ENCODE measurements around the gene C10orf90.

The C10orf90 gene, protein sequence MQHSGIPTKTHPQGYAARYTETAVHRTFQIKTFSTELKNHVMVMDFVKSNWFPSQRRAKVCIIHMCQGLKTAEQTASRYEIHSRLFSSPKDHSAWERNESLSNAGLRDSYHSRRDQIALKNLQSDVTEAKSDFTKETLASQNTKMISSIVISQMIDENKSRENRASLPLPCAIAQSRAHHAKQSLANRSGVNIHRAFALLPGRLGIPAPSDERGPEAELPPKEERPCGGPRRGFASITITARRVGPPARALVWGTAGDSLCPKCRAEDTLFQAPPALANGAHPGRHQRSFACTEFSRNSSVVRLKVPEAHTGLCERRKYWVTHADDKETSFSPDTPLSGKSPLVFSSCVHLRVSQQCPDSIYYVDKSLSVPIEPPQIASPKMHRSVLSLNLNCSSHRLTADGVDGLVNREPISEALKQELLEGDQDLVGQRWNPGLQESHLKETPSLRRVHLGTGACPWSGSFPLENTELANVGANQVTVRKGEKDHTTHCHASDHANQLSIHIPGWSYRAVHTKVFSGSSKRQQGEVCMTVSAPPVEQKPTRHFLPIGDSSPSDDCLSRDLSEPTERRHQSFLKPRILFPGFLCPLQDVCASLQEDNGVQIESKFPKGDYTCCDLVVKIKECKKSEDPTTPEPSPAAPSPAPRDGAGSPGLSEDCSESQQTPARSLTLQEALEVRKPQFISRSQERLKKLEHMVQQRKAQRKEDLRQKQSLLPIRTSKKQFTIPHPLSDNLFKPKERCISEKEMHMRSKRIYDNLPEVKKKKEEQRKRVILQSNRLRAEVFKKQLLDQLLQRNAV

DNA sequence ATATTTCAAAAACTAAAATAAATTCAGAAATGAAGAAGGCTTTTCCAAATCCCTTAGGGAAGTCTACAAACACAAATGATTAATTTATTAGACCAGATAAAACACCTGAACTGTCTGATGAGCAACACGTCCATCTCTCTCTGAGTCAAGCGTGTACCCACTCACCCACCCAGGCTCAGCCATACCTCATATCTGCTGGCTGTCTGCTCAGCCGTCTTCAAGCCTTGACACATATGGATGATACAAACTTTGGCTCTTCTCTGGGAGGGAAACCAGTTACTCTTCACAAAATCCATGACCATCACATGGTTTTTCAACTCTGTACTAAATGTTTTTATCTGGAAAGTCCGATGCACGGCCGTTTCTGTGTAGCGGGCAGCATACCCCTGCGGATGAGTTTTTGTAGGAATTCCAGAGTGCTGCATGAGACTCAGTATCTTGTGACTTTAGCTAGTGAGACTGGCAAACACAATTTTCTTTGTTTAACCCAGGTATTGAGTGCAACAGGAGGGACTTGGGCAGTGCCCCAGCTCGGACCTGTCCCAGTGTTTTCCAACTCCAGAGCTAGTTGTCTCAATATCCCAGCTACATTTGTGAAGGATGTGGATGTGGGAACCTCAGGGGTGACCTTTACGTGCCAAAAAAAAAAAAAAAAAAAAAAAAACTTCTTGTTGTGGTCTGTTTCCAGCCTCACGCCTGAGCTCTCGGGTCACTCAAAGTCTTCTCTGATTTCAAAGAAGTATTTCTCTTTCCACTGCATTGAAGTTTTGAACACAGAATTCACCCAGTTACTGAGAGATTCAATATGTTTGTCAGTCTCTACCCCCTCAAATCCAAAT lies at the start of gene C10orf90:
TSS of gene C10orf90 (minus strand) at position 638 of the 839 bp plus-strand sequence. CDS start at position 425, 213 bp downstream.
- H3K9ac ChIP-seq (ENCODE audit: low read length), result no peak within 1 kb of the TSS
- no peaks in the 10 kb centered on the region for H3K27me3 ChIP-seq (ENCODE audit: control insufficient read depth, insufficient read depth, low read length)
- H3K4me3 ChIP-seq (ENCODE audit: low read length), result no peak within 1 kb of the TSS
- no peaks in the 10 kb centered on the region for H3K4me1 ChIP-seq (ENCODE audit: control insufficient read depth, insufficient read depth, low read length)
- no peaks in the 10 kb centered on the region for H3K9me3 ChIP-seq (ENCODE audit: control insufficient read depth, low read length)
- H3K36me3 ChIP-seq (ENCODE audit: control insufficient read depth, insufficient read depth, low read length), result no peaks in the 10 kb centered on the region

DNA sequence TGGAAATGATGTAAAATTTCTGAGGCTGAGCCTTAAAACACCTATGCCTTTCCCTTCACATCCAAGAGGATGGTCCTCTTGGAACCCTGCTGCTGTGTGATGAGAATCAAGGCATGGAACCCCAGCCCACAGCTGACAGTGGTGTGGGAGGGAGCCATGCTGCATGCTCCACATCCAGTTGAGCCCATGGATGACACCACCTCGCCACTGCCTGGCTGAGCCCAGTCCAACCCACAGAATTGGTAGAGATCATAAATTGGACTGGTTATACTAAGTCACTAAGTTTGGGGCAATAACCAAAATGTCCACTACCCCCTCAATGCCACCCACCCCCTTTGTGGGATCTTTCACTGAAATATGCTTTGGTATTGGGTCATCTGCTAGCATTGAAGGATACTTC lies 45.9 kb upstream of the C10orf90 start:
- H3K9me3 ChIP-seq (ENCODE audit: control insufficient read depth, low read length), result no peaks in the 10 kb centered on the region
- no peaks in the 10 kb centered on the region for H3K36me3 ChIP-seq (ENCODE audit: control insufficient read depth, insufficient read depth, low read length)
- H3K4me3 ChIP-seq (ENCODE audit: low read length), result no peak overlapping the region
- H3K27me3 ChIP-seq (ENCODE audit: control insufficient read depth, insufficient read depth, low read length), result no peaks in the 10 kb centered on the region
- H3K9ac ChIP-seq (ENCODE audit: low read length), result no peak overlapping the region
- H3K4me1 ChIP-seq (ENCODE audit: control insufficient read depth, insufficient read depth, low read length), result no peaks in the 10 kb centered on the region

DNA sequence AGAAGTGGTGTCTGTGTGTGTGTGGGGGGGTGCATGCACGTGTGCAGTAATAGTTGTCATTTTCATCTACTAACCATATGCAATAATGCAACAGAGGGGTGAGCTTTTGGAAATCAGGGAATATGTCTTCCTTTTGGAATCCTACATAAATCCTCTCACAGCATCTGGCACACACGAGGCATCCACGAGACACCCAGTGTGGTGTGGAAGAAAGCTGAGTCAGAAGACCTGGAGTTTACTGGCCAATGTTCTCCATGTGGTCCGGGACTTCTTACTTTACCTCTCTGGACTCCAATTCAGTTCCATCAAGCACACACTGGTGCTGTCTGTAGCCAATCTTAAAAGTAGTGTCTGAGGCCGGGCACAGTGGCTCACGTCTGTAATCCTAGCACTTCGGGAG lies 43.1 kb upstream of the C10orf90 start:
- no peaks in the 10 kb centered on the region for H3K36me3 ChIP-seq (ENCODE audit: control insufficient read depth, insufficient read depth, low read length)
- H3K9me3 ChIP-seq (ENCODE audit: control insufficient read depth, low read length), result no peaks in the 10 kb centered on the region
- H3K9ac ChIP-seq (ENCODE audit: low read length), result no peak overlapping the region
- no peak overlapping the region for H3K4me3 ChIP-seq (ENCODE audit: low read length)
- no peaks in the 10 kb centered on the region for H3K4me1 ChIP-seq (ENCODE audit: control insufficient read depth, insufficient read depth, low read length)
- no peaks in the 10 kb centered on the region for H3K27me3 ChIP-seq (ENCODE audit: control insufficient read depth, insufficient read depth, low read length)

DNA sequence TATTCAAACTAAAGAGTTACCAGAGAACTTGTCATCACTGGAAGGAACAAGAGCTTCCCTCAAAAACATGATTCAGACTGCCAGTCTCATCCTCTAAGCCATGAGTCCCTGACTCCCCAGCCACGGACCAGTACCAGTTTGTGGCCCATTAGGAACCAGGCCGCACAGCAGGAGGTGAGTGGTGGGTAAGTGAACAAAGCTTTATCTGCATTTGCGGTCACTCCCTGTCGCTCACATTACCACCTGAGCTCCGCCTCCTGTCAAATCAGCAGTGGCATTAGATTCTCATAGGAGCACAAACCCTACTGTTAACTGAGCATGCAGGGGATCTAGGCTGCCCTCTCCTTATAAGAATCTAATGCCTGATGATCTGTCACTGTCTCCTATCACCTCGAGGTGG lies 42.2 kb upstream of the C10orf90 start:
- Histone ChIP-seq H3K4me3 (ENCODE audit: low read length) (no peak overlapping the region), H3K9ac (ENCODE audit: low read length) (no peak overlapping the region), H3K27me3 (ENCODE audit: control insufficient read depth, insufficient read depth, low read length) (no peaks in the 10 kb centered on the region), H3K9me3 (ENCODE audit: control insufficient read depth, low read length) (no peaks in the 10 kb centered on the region), H3K36me3 (ENCODE audit: control insufficient read depth, insufficient read depth, low read length) (no peaks in the 10 kb centered on the region), H3K4me1 (ENCODE audit: control insufficient read depth, insufficient read depth, low read length) (no peaks in the 10 kb centered on the region)

DNA sequence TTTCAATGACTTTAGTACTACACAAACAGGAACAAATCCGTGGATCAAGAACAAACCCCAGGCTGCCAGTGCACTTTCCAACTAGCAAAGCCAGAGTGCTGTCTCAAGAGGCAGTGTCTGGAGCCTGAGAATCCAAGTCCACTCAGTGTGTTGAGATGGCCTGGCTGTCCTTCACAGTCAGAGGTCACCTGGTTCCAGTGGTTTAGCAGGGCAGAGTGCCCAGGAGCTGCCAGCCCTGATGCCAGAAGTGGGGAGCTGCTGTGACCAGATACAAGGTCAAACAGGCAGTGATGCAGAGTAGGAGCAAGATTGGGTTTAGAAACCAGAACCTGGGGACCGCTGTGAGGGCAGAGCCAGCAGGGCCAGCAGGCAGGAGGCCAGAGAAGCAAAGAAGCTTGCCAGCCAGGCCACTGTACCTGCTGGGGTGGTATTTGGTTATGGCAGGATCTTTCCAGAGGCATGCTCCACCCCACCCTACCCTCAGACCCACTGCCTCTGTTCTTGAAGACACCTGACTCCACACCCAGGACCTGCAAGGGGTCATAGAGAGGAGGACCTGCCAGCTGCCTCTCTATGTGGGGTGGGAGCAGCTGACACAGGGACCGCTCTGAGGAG lies 35.6 kb upstream of the C10orf90 start:
- Histone ChIP-seq H3K9me3 (ENCODE audit: control insufficient read depth, low read length) (no peaks in the 10 kb centered on the region), H3K4me3 (ENCODE audit: low read length) (no peak overlapping the region), H3K36me3 (ENCODE audit: control insufficient read depth, insufficient read depth, low read length) (no peaks in the 10 kb centered on the region), H3K27me3 (ENCODE audit: control insufficient read depth, insufficient read depth, low read length) (no peaks in the 10 kb centered on the region), H3K9ac (ENCODE audit: low read length) (no peak overlapping the region), H3K4me1 (ENCODE audit: control insufficient read depth, insufficient read depth, low read length) (no peaks in the 10 kb centered on the region)

DNA sequence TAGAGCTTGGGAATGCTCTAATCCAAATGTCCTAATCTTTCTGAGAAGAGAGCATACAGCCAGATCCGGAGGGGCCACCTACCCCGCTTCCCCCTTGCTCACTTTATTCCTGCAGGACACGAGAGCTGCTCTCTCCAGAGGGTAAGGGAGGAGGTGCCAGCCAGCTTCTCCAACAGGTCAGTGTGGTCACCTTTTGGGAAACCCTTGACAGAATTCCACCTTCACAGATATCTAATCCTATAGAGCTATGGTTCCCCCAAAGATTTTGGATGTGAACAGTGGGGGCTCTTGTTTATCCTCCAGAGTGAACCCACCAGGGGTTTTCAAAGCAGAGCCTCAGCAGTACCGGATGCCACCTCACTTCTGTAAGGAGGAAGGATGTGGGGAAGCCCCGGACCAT lies 34.6 kb upstream of the C10orf90 start:
- Histone ChIP-seq H3K36me3 (ENCODE audit: control insufficient read depth, insufficient read depth, low read length) (no peaks in the 10 kb centered on the region), H3K9ac (ENCODE audit: low read length) (no peak overlapping the region), H3K27me3 (ENCODE audit: control insufficient read depth, insufficient read depth, low read length) (no peaks in the 10 kb centered on the region), H3K9me3 (ENCODE audit: control insufficient read depth, low read length) (no peaks in the 10 kb centered on the region), H3K4me3 (ENCODE audit: low read length) (no peak overlapping the region), H3K4me1 (ENCODE audit: control insufficient read depth, insufficient read depth, low read length) (no peaks in the 10 kb centered on the region)

DNA sequence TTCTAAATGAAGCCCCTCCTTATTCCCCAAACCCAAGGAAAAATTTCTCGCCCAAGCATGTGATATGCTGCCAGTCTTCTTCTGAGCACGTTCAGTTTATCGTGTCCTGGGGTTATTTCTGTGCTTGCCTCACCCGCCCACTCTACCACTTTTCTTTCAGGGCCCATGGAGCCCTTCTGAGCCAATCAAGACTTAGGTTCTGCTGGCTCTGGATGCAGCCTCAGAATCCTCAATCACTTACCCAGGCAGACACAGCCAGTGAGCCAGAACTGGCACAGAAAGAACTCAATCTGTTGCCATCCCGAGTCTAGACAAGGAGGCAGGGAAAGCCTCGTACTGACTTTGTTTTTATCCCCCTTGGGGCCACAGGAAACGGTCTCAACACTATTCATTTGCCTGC lies 34.2 kb upstream of the C10orf90 start:
- H3K4me1 ChIP-seq (ENCODE audit: control insufficient read depth, insufficient read depth, low read length), result no peaks in the 10 kb centered on the region
- H3K9ac ChIP-seq (ENCODE audit: low read length), result no peak overlapping the region
- no peaks in the 10 kb centered on the region for H3K9me3 ChIP-seq (ENCODE audit: control insufficient read depth, low read length)
- H3K36me3 ChIP-seq (ENCODE audit: control insufficient read depth, insufficient read depth, low read length), result no peaks in the 10 kb centered on the region
- no peaks in the 10 kb centered on the region for H3K27me3 ChIP-seq (ENCODE audit: control insufficient read depth, insufficient read depth, low read length)
- no peak overlapping the region for H3K4me3 ChIP-seq (ENCODE audit: low read length)

DNA sequence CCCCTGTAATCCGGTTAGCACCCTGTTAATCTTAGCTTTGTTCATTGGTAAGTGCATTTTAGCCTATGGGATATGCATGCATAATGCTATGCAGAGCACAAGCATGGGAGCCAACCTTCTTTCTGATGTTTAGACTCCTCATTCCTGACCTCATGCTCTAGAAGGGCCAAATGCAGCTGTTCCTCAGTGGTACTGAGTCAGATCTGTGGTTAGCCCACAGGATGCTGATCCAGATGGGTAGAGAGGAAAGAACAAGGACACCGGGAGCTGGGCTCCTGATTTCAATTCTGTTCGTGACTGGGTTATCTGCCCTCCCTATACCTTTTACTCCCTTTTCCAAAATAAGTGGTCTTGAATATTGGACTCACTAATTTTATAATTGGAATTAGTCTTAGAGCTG lies 31.7 kb upstream of the C10orf90 start:
- Histone ChIP-seq H3K36me3 (ENCODE audit: control insufficient read depth, insufficient read depth, low read length) (no peaks in the 10 kb centered on the region), H3K27me3 (ENCODE audit: control insufficient read depth, insufficient read depth, low read length) (no peaks in the 10 kb centered on the region), H3K4me1 (ENCODE audit: control insufficient read depth, insufficient read depth, low read length) (no peaks in the 10 kb centered on the region), H3K9ac (ENCODE audit: low read length) (no peak overlapping the region), H3K4me3 (ENCODE audit: low read length) (no peak overlapping the region), H3K9me3 (ENCODE audit: control insufficient read depth, low read length) (no peaks in the 10 kb centered on the region)

DNA sequence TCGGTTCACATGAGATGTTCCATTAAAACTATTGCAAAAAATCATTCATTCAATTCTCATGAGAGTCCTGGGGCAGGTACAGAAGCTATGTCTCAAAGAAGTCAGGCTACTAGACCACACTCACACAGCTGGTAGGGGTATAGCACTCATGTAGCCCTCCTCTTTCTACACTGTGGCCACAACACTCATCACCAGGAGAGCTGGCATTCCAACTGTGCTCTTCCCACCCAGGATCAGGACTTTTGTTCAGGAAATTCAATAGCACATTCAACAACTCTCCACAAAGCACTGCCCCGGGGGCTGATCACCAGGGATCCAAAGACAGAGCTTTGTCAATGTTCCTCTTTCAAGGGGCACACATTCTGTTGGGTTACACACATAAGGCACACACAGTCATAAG lies 31.0 kb upstream of the C10orf90 start:
- Histone ChIP-seq H3K4me3 (ENCODE audit: low read length) (no peak overlapping the region), H3K36me3 (ENCODE audit: control insufficient read depth, insufficient read depth, low read length) (no peaks in the 10 kb centered on the region), H3K9ac (ENCODE audit: low read length) (no peak overlapping the region), H3K4me1 (ENCODE audit: control insufficient read depth, insufficient read depth, low read length) (no peaks in the 10 kb centered on the region), H3K9me3 (ENCODE audit: control insufficient read depth, low read length) (no peaks in the 10 kb centered on the region), H3K27me3 (ENCODE audit: control insufficient read depth, insufficient read depth, low read length) (no peaks in the 10 kb centered on the region)

DNA sequence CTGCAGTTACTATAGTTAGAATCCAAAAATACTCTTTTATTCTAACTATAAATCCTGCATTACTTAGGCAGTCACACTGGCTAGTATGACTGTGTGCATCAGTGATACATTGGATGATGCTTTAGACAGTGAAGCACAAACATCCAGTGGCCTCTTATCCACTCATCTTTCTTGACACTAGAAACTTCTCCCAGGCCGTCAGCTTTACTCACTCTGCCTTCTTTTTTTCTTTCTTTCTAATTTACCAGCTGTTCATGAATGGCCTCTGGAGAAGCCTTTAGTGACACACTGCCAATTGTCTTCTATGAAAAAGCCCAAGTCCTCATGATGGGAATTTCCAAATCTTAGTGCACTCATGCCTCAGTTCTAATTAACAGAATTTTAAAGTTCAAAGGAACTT lies 26.2 kb upstream of the C10orf90 start:
- Histone ChIP-seq H3K4me3 (ENCODE audit: low read length) (no peak overlapping the region), H3K9me3 (ENCODE audit: control insufficient read depth, low read length) (no peaks in the 10 kb centered on the region), H3K4me1 (ENCODE audit: control insufficient read depth, insufficient read depth, low read length) (no peaks in the 10 kb centered on the region), H3K9ac (ENCODE audit: low read length) (no peak overlapping the region), H3K27me3 (ENCODE audit: control insufficient read depth, insufficient read depth, low read length) (no peaks in the 10 kb centered on the region), H3K36me3 (ENCODE audit: control insufficient read depth, insufficient read depth, low read length) (no peaks in the 10 kb centered on the region)

DNA sequence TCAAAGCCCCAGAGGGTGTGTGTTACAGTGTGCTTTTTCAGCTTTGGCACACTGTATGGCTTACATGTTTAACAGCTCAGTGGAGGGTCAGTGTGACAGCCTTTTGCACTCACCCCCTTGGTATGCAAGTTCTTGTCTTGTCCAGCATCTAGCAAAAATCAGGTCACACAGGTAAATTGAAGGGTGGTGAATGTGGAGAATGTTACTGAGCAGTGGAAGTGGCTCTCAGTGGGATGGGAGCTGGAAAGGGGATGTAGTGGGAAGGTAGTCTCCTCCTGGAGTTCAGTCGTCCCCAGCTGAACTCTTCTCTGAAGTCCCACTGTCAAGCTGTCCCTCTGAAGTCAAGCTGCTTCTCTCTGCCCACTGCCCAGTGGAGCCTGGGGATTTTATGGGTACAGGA lies 21.0 kb upstream of the C10orf90 start:
- no peak overlapping the region for H3K9ac ChIP-seq (ENCODE audit: low read length)
- no peaks in the 10 kb centered on the region for H3K9me3 ChIP-seq (ENCODE audit: control insufficient read depth, low read length)
- no peaks in the 10 kb centered on the region for H3K4me1 ChIP-seq (ENCODE audit: control insufficient read depth, insufficient read depth, low read length)
- no peaks in the 10 kb centered on the region for H3K27me3 ChIP-seq (ENCODE audit: control insufficient read depth, insufficient read depth, low read length)
- H3K36me3 ChIP-seq (ENCODE audit: control insufficient read depth, insufficient read depth, low read length), result no peaks in the 10 kb centered on the region
- H3K4me3 ChIP-seq (ENCODE audit: low read length), result no peak overlapping the region

All from mucosa of stomach (tissue), 1 donor.